AG04449 (cell line): ENCODE results near the gene RIMOC1.
A peak's percentile ranks its signal among the peaks of the same experiment; 100 is the strongest.

Experiments used
- CTCF ChIA-PET: fragments of 350-600 bp; formaldehyde crosslinking; extraction: SDS; loops from one replicate; lab custom pipeline; 2021; ENCODE audit warnings: antibody characterized with exemption; lab: Yijun Ruan, JAX
- POLR2A ChIA-PET: fragments of 400-600, 350-600 bp; formaldehyde crosslinking; extraction: SDS; loops from one replicate; lab custom pipeline; 2020; ENCODE audit warnings: antibody characterized with exemption, inconsistent platforms; lab: Yijun Ruan, JAX
- DNase-seq: peaks from one replicate; pipeline ENCODE4 v3.0.0-alpha.2; 2010; ENCODE audit warnings: low read depth, low spot score
- H3K4me3 ChIP-seq: 2 replicates; pipeline ENCODE4 v1.5.1; 2011; ENCODE audit warnings: low read depth, mild to moderate bottlenecking, control low read depth, low read length
- CTCF ChIP-seq: IDR thresholded peaks from one replicate; pipeline ENCODE4 v1.5.1; 2011; ENCODE audit warnings: mild to moderate bottlenecking, moderate library complexity, low read length, control low read depth, inconsistent platforms; ENCODE audit not compliant: insufficient read depth; ENCODE audit errors: missing control alignments

Gene RIMOC1

GRCh38 chr5:41903892-41904799 lies at the start of gene RIMOC1:
TSS of gene RIMOC1 (plus strand) at chr5:41904344. CDS start at chr5:41904368, 24 bp downstream.
- DNase-seq = peak; percentile 99
- H3K4me3 ChIP-seq = peak within 1 kb of the TSS; percentile 93
- TF ChIP-seq CTCF = no peak
- POLR2A ChIA-PET = interaction anchor here (0.6 to 1.9 kb wide), 8 partner anchors 21 to 1430 kb away, joined by 3 to 15 read pairs (median 3); partner anchors contain the start of gene FBXO4
- CTCF ChIA-PET = interaction anchor here (1.0 kb wide), 1 partner anchor 19 kb away, joined by 3 read pairs; no protein-coding TSS in a partner anchor

- no peak for DNase-seq
- TF ChIP-seq CTCF = peak; percentile 57
- no peak overlapping the region for H3K4me3 ChIP-seq
- POLR2A ChIA-PET = no interaction called here
- CTCF ChIA-PET = interaction anchor here (0.6 to 8.7 kb wide), 27 partner anchors 10 to 1033 kb away, joined by 3 to 174 read pairs (median 5); partner anchors contain the start of gene FBXO4
Measured at GRCh38 chr5:41856644-41857491, 47.3 kb upstream of the RIMOC1 start.

- H3K4me3 ChIP-seq = no peak overlapping the region
- ChIA-PET CTCF (interaction anchor here (1.1 to 8.7 kb wide), 7 partner anchors 9 to 725 kb away, joined by 3 to 174 read pairs (median 9); partner anchors contain the start of gene FBXO4), POLR2A (no interaction called here)
- no peak for TF ChIP-seq CTCF
- no peak for DNase-seq
Measured at GRCh38 chr5:41857989-41858388, 46.2 kb upstream of the RIMOC1 start.

GRCh38 chr5:41858890-41859289 lies 45.3 kb upstream of the RIMOC1 start:
- ChIA-PET CTCF (interaction anchor here (1.1 to 8.7 kb wide), 3 partner anchors 8 to 198 kb away, joined by 3 to 174 read pairs (median 49); no protein-coding TSS in a partner anchor), POLR2A (no interaction called here)
- no peak for DNase-seq
- H3K4me3 ChIP-seq = no peak overlapping the region
- TF ChIP-seq CTCF = no peak

GRCh38 chr5:41863871-41864486 lies 40.2 kb upstream of the RIMOC1 start:
- TF ChIP-seq CTCF = no peak
- no peak for DNase-seq
- ChIA-PET POLR2A (no interaction called here), CTCF (interaction anchor here (1.0 to 6.0 kb wide), 3 partner anchors 7 to 193 kb away, joined by 3 to 49 read pairs (median 6); no protein-coding TSS in a partner anchor)
- H3K4me3 ChIP-seq = no peak overlapping the region
